Panc1 (cell line): Measurements from ENCODE around the gene RARG.

Source experiments
- CTCF ChIP-seq: fragments of 450-650 bp; IDR thresholded peaks from 2 replicates; pipeline ENCODE4 v1.5.1; 2017; ENCODE audit warnings: mild to moderate bottlenecking
- POLR2AphosphoS5 ChIP-seq: IDR thresholded peaks from 2 replicates; pipeline ENCODE4 v1.6.1; 2012; ENCODE audit warnings: mild to moderate bottlenecking, low read depth, low read length, moderate library complexity
- SIN3A ChIP-seq: IDR thresholded peaks from 2 replicates; pipeline ENCODE4 v1.6.1; 2012; ENCODE audit warnings: low read depth, mild to moderate bottlenecking, low read length, moderate library complexity, borderline replicate concordance; ENCODE audit not compliant: insufficient read depth

GRCh38 chr12:53201177-53201541 is 30.9 kb downstream of the RARG start:
- TF ChIP-seq CTCF (no peak), SIN3A (no peak), POLR2AphosphoS5 (no peak)
